ENCODE data around the gene CAPN3.

DNA sequence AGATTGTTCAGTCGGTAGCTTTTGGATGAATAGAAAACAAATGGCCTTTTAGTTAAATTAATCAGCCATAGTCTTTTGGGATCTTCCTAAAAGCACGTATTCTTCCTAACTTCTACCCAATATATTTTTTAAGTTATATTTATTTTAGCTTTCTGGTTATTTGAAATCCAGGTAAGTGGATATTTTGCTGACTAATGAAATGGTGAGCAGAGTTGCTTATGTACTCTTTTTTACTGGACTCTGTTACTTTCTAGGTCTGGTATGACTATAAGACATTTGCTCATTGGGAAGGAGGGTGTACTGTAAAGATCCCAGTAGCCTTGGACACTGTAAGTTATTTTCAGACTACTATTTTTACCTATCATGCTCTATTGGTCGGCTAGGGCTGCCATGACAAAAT lies 13.8 kb upstream of the CAPN3 start:
- TF ChIP-seq, protein P1, sequence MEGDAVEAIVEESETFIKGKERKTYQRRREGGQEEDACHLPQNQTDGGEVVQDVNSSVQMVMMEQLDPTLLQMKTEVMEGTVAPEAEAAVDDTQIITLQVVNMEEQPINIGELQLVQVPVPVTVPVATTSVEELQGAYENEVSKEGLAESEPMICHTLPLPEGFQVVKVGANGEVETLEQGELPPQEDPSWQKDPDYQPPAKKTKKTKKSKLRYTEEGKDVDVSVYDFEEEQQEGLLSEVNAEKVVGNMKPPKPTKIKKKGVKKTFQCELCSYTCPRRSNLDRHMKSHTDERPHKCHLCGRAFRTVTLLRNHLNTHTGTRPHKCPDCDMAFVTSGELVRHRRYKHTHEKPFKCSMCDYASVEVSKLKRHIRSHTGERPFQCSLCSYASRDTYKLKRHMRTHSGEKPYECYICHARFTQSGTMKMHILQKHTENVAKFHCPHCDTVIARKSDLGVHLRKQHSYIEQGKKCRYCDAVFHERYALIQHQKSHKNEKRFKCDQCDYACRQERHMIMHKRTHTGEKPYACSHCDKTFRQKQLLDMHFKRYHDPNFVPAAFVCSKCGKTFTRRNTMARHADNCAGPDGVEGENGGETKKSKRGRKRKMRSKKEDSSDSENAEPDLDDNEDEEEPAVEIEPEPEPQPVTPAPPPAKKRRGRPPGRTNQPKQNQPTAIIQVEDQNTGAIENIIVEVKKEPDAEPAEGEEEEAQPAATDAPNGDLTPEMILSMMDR (IDR thresholded peaks at IDR 0.05 in 8 of 11, conservative IDR thresholded peaks at IDR 0.05 in 3 of 11), result no peak
- TF ChIP-seq POLR2A (IDR thresholded peaks at IDR 0.05) (no peak), POLR2AphosphoS5 (IDR thresholded peaks at IDR 0.05) (no peak)
